Esophagus muscularis mucosa (tissue), 4 donors: ENCODE measurements around the gene ZBTB38. TPM values are rescaled to one million over a fixed set of nuclear protein-coding genes. Genes with fewer than 3 reads are reported as not detected.
A peak's percentile ranks its signal among the peaks of the same experiment; 100 is the strongest.

Experiments
- DNase-seq: peaks from one replicate; pipeline ENCODE4 v3.0.0-alpha.2; 2017; ENCODE audit errors: extremely low spot score
- H3K27ac ChIP-seq, 4 donors: fragments of 200-600 bp; sonication (generic); replicated peaks in 1 of 4; 1 replicate in 3 of 4; 2 replicates in 1 of 4; pipeline ENCODE4 v1.5.1; 2016 to 2019; ENCODE audit warnings: mild to moderate bottlenecking in 1 of 4
- H3K27me3 ChIP-seq, 4 donors: fragments of 200-600 bp; sonication (generic); one replicate each; pipeline versions ENCODE4 v1.5.1 to v1.6.0; 2016 to 2019
- H3K36me3 ChIP-seq, 4 donors: fragments of 200-600 bp; sonication (generic); one replicate each; pipeline ENCODE4 v1.5.1; 2016 to 2019
- H3K4me1 ChIP-seq, 4 donors: fragments of 200-600 bp; sonication (generic); one replicate each; pipeline ENCODE4 v1.5.1; 2016 to 2019
- H3K4me3 ChIP-seq, 4 donors: fragments of 200-600 bp; sonication (generic); 1 replicate in 2 of 4; 2 replicates in 2 of 4; pipeline ENCODE4 v1.5.1; 2016 to 2019; ENCODE audit warnings: mild to moderate bottlenecking in 4 of 4, moderate library complexity in 1 of 4
- H3K9me3 ChIP-seq, 4 donors: fragments of 200-600 bp; sonication (generic); 1 replicate in 3 of 4; 2 replicates in 1 of 4; pipeline ENCODE4 v1.5.1; 2016 to 2019
- EP300 ChIP-seq: sonication (generic); formaldehyde crosslinking; IDR thresholded peaks from one replicate; pipeline ENCODE4 v1.6.1; 2017; ENCODE audit warnings: antibody characterized with exemption
- POLR2A ChIP-seq: fragments of 450-650 bp; IDR thresholded peaks from one replicate; pipeline ENCODE4 v1.6.1; 2017; ENCODE audit warnings: antibody characterized with exemption, moderate library complexity, mild to moderate bottlenecking, low read depth
- POLR2AphosphoS5 ChIP-seq, 2 donors: sonication (generic); formaldehyde crosslinking; IDR thresholded peaks; one replicate each; pipeline ENCODE4 v1.6.1; 2017; ENCODE audit warnings: antibody characterized with exemption in 2 of 2
- WGBS: methylation state at CpG from one replicate; pipeline ENCODE4 v1.1.5; 2018; 5-methylcytosine and 5-hydroxymethylcytosine counted together
- intact Hi-C: fragments of 100-400 bp; cut with DNase I; formaldehyde crosslinking; loops from one replicate; pipeline ENCODE4 v1.15.1; 2023
- total RNA-seq, 4 donors: library from RNA; depleted of rRNA; stranded (reverse); fragments of >200 nt; gene quantifications; one replicate each; pipeline versions ENCODE4 v1.1.0 to v1.2.1, GENCODE V29; 2016
- TF ChIP-seq, protein P1 (sequence below), 3 experiments: fragments of 200-600 bp in 2 of 3; fragments of 450-650 bp in 1 of 3; sonication (generic) in 2 of 3; IDR thresholded peaks; one replicate each; pipeline ENCODE4 v1.5.1; 2017 to 2019; ENCODE audit warnings: antibody characterized with exemption in 3 of 3, mild to moderate bottlenecking in 2 of 3, moderate library complexity in 1 of 3

Gene ZBTB38
- total RNA-seq, 4 donors from 2014 or later = 163 to 250 (median 203) TPM

DNA sequence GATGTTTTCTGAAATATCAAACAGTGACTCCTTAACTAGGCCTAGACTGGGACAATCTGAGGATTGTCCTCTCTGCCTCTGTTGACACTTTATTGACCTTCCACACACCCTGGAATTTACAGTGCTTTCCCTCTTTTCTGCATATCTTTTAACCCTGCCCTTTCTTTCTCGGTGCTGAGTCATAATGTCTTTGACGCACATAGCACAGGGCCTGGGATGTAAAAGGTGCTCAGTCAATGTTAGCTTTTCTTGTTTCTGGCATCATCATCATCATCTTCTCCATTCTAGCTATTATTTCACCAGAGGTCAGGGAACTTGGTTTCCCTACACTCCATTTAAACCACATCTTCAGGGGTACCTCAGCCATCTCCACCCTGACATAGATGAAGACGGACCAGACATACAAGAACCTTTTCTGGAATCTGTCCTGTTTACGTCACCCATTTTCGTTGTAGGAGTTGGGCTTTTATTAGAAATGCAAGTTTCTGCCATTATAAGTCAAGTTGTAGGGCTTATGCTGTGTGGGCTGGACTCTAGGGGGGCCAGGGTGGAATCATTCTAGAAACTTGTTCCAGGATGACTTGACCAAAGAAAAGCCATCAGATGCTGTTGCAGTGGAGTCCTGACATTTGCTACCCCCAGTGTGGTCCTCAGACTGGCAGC, 46.6 kb downstream of the ZBTB38 start:
- no peak overlapping the region for H3K4me3 ChIP-seq
- peak overlapping the region; percentile 98 to 100 (median 99) for H3K27ac ChIP-seq
- H3K4me1 ChIP-seq = peaks cover 88 to 97% (median 92%) of the 10 kb centered on the region in 4 donors
- WGBS = 88% methylated on average over 5 of the region's 5 CpGs
- TF ChIP-seq POLR2A = no peak
- no peak for TF ChIP-seq POLR2AphosphoS5 (IDR thresholded peaks at IDR 0.05)
- TF ChIP-seq, protein P1, sequence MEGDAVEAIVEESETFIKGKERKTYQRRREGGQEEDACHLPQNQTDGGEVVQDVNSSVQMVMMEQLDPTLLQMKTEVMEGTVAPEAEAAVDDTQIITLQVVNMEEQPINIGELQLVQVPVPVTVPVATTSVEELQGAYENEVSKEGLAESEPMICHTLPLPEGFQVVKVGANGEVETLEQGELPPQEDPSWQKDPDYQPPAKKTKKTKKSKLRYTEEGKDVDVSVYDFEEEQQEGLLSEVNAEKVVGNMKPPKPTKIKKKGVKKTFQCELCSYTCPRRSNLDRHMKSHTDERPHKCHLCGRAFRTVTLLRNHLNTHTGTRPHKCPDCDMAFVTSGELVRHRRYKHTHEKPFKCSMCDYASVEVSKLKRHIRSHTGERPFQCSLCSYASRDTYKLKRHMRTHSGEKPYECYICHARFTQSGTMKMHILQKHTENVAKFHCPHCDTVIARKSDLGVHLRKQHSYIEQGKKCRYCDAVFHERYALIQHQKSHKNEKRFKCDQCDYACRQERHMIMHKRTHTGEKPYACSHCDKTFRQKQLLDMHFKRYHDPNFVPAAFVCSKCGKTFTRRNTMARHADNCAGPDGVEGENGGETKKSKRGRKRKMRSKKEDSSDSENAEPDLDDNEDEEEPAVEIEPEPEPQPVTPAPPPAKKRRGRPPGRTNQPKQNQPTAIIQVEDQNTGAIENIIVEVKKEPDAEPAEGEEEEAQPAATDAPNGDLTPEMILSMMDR (IDR thresholded peaks at IDR 0.05) = no peak
- TF ChIP-seq EP300 = no peak
- no peak for DNase-seq
- H3K36me3 ChIP-seq = peaks cover 0 to 54% (median 24%) of the 10 kb centered on the region in 4 donors
- intact Hi-C loops = no loop called here
- H3K9me3 ChIP-seq = no peaks in the 10 kb centered on the region
- no peaks in the 10 kb centered on the region for H3K27me3 ChIP-seq

- DNase-seq = no peak
- TF ChIP-seq, protein P1 (IDR thresholded peaks at IDR 0.05) = no peak
- TF ChIP-seq POLR2A = no peak
- no peak for TF ChIP-seq POLR2AphosphoS5 (IDR thresholded peaks at IDR 0.05)
- H3K9me3 ChIP-seq = no peaks in the 10 kb centered on the region
- no peak overlapping the region for H3K4me3 ChIP-seq
- H3K27ac ChIP-seq = peak overlapping the region; percentile 98 to 100 (median 99)
- intact Hi-C loops = no loop called here
- peaks cover 0 to 54% (median 24%) of the 10 kb centered on the region in 4 donors for H3K36me3 ChIP-seq
- 58% methylated on average over 3 of the region's 3 CpGs for WGBS
- H3K4me1 ChIP-seq = peaks cover 86 to 97% (median 92%) of the 10 kb centered on the region in 4 donors
- H3K27me3 ChIP-seq = no peaks in the 10 kb centered on the region
Observed at GRCh38 chr3:141415953-141416352, 47.6 kb downstream of the ZBTB38 start.

Other genes with a start within 250 kb of the ZBTB38 start
- 10 to 100 TPM in 1 of 4 donors, 1 to 10 TPM in 3; 4.5 to 12.5 (median 9.4) TPM for gene PXYLP1, start 136.7 kb upstream of the ZBTB38 start, total RNA-seq
- gene RASA2, start 118.5 kb downstream of the ZBTB38 start, total RNA-seq = 10 to 100 TPM in 3 of 4 donors, 1 to 10 TPM in 1; 9.1 to 12.8 (median 10.6) TPM